RKO (cell line): ENCODE data around the gene LENG9.
A peak's percentile ranks its signal among the peaks of the same experiment; 100 is the strongest.

Experiments
- DNase-seq: peaks from one replicate; pipeline ENCODE4 v3.0.0-alpha.2; 2016; ENCODE audit warnings: low spot score

The LENG9 gene

DNA sequence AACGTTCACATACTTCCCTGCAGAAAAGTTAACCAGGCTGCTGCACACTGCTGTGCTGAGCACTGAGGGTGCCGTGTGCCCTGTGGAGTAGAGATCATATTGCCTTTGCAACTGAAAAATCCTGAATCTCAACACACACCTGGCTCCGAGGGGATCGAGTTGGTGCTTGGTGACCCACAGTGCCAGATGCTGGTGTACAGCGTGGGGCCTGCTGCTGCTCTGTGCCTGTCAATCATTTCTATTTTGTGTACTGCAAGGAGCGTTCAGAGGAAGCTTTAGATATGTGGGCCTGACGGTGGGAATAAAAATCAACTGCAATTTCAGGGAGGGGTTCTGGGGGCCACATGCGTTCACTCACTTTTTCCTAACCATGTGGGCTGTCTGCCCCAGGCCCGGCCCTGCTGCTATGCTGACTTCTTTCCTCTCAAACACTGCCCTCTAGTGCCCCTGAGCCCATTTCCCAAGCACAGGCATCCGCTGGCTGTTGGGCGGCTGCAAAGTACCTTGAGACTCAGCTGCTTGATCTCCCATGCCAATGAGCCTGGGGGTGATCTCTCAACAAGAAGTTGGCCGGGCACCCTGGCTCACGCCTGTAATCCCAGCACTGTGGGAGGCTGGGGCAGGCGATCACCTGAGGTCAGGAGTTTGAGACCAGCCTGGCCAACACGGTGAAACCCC is 24.3 kb downstream of the LENG9 start:
- peak; percentile 40 for DNase-seq

DNA sequence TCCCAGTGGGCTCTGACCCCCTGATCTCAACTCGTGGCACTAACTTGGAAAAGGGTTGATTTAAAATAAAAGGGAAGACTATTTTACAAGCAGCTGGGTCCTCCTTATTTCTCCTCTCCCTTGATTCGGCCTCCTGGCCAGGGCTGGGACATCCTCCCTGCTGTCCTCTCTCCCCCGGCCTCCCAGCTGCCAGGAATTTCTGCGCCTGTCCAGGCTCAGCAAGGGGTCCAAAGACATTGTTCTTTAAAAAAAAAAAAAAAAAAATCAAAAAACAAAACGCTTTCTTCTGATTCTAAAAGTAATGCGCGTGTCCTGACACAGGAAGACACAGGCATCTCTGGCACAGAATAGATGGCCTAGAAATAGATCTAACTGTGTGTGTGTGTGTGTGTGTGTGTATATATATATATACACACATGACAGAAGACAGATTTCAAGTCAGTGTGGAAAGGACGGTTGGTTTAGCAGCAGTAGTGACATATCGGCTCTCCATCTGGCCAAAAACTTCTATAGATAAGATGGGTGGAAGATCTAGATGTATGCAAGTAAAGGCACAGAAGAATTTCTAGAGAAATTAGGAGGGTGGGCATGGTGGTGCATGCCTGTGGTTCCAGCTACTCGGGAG is 26.8 kb downstream of the LENG9 start:
- no peak for DNase-seq

DNA sequence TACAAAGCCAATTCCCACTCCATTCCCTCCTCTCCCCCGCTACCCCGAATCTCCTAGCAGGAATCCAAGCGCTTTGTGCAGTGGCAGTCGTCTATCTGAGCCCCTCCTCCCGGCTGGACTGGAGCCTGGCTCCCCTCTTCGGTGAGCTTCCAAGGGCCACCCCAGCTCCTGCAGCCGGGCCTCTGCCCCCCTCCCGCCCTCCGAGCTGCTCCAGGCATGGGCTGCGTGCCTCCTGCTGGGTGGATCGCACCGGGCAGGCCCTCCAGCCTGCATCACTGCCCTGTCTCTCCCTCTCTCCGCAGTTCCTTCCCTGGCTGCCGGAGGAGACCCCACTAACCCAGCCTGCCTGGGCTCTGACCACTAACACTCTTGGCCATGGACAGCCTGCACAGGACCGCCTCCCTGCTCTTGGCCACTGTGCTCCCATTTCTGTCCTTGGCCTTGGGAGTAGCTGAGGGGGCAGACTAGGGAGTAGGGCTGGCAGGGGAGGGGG is 27.5 kb downstream of the LENG9 start:
- no peak for DNase-seq

DNA sequence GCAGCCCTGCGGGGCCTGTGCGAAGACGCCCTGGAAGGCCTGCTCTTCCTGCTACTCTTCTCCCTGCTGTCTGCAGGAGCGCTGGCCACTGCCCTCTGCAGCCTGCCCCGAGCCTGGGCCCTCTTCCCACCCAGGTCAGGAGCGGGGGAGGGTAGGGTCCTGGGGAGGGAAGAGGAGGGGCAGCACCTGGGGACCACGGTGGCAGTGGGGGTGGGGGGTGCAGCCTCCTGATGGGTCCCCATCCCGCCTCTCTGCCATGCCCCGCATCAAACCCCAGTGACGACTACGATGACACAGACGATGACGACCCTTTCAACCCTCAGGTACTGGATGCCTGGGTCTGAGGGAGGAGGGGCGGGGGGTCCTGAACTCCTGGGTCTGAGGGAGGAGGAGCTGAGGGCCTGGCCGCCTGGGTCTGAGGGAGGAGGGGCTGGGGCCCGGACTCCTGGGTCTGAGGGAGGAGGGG is 28.0 kb downstream of the LENG9 start:
- no peak for DNase-seq

DNA sequence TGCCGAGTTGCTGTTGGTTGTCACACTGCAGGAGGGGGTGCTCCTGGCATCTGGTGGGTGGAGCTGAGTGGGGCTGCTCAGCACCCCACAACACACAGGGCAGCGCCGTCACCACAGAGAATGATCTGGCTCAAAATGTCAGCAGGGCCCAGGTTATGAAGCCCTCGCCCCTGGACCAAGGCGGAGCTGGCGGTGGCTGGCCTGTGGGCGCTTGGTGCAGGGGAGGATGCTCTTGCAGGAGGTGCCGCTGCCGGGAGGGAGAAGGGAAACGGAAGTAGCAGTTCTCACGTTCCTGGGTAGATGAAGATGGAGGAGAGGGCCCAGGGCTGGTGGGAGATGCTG is 28.7 kb downstream of the LENG9 start:
- no peak for DNase-seq

DNA sequence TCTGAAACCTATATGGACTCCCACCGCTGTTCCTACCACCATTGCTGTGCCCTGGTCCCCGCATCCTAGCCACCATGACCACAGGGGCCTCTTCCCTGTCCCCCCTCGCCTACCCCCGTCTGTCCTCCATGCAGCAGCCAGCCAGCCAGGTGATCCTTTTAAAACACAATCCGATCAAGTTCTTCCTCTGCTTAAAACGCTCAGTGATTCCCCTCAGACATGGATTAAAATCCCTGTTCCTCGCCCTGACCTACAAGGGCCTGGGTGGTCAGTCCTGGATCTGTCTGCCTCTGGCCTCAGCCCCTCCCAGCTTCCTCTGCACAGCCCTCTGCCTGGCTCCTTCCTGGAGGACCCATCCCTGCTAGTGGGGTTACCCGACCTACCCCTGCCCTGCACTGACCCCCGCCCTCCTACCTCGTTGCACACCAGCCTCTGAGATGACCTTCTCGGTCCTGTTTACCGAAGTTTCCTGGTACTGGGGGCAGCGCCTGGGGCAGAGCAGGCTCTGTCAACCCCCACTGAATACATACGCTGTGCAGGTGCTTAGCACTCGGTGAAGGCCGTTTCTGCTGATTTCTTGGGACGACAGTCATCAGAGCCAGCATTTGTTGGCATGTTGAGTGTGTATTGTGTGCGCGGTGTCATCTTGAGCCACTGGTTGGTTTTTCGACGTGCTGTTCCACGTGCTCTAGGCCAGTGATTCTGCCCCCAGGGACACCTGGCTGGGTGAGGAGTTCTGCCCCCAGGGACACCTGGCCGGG is 29.3 kb downstream of the LENG9 start:
- no peak for DNase-seq

DNA sequence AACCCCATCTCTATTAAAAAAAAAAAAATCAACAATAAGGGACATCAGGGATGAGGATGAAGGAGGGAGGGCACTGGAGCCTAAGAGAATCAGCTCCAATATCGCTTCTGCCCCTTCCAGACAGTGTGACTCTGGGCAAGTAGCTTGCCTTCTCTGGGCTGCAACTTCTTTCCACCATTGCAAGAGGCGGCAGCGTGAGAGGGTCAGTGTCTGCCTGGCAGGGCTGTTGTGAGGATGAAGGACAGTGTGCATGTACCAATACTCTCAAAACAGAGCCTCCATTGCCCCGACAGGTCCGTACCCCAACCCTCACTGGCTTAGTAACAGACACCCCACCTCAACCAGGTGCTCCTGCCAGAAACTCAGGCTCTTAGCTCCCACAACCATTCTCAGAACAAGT is 29.9 kb downstream of the LENG9 start:
- no peak for DNase-seq

DNA sequence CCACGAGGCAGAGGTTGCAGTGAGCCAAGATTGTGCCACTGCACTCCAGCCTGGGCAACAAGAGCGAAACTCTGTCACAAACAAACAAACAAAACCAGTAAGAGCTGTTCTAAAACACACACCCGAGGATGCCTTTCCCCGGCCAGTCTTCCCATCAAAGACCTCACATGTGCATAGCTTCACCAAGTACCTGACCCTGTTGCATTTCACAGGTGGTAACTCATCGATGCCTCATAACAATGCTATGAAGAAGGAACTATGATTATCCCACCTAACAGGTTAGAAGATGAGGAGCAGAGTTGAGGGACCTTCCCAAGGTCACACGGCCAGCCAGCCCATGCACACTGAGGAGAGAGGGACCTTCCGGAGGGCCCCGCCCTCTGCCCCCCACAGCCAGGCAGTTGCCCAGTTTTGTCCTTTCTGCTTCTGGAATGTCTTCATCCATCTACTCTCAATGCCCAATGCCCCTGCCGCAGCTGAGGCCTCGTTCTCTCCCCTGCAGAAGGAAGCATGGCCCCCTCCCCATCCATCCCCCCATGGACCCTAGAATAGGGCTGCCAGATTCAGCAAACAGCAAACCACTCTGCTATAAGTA is 31.3 kb downstream of the LENG9 start:
- DNase-seq, result no peak

DNA sequence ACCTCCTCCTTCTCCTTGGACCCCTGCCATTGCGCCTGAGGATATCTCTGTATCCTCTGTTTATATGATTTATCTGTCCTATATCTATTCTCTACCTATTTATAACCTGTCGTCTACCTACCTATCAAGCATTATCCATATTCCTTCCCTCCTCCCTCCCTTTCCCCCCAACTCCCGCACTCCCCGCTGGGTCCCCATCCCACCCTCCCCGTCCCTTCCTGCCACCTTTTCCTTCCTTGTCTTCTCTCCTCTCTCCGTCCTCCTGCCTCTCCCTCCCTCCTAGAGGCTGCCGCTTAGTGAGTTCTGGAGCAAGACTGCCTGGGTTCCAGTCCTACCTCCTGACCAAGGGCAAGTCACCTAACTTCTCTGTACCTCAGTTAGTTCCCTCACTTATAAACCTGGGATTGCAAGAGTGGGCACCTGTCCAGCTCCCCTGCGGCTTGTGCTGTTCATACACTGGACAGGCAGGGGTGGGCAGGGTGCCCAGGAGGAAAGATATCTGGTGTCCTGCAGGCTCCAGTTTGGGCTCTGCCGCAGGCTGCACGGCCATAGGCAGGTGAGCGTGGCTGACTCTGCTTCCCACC is 32.2 kb downstream of the LENG9 start:
- no peak for DNase-seq

DNA sequence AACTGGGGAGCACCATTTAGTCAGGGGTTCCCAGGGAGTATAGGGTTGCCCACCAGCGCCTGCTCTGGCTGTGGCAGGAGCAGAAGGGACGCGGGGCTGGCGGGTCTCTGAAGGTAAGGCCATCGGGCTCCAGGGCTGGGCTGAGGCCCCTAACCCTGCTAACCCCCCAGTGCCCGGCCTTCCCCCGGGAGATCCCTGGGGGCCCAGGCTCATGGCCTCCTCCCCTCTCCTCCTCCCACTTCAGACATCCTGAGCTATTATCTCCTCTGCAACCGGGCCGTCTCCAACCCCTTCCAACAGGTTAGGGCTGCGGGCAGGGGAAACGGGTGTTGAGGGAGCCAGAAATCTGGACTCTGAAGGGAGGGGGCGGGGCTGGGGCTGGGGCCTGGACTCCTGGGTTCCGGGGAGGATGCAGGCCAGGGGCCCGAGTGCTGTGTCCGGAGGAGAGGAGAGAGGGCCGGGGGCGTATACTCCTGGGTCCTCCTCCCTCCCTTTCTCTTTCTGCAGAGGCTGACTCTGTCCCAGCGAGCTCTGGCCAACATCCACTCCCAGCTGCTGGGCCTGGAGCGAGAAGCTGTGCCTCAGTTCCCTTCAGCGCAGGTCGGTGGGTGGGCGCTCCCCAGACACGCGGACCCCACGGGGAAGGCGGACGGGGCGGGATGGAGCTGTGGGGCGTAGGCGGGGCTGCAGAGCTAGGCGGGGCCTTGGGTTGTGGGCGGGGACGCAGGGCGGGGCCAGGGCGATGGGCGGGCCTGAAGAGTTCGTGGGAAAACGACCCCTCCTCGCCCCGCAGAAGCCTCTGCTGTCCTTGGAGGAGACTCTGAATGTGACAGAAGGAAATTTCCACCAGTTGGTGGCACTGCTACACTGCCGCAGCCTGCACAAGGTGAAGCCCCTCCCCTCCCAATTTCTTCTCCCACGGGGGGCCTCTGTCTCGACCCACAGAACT is 33.0 kb downstream of the LENG9 start:
- DNase-seq, result no peak

DNA sequence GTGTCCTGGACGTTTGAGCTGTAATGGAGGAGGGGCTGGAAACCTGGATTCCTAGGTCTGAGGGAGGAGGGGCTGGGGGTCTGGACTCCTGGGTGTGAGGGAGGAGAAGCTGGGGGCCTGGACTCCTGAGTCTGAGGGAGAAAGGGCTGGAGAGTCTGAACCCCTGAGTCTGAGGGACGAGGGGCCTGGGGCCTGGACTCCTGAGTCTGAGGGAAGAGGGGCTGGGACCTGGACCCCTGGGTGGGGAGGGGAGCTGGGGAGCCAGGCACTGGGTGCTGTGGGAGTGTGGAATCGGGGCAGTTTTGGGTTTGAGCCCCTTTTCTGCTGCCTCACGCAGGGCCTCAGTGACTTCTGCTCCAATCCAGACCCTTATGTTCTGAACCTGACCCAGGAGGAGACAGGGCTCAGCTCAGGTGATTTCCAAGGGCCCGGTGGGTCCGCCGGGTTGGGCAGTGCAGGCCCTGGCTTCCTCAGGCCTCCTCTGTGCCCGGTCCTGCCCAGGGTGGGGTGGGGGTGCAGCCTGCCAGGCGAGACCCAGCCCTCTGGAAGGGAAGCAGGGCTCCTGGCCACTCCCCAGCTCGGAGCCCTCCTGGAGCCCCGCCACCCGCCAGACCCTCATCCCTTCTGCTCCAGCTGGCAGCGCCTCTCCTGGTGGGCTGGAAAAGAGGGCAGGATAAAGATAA is 33.9 kb downstream of the LENG9 start:
- no peak for DNase-seq

DNA sequence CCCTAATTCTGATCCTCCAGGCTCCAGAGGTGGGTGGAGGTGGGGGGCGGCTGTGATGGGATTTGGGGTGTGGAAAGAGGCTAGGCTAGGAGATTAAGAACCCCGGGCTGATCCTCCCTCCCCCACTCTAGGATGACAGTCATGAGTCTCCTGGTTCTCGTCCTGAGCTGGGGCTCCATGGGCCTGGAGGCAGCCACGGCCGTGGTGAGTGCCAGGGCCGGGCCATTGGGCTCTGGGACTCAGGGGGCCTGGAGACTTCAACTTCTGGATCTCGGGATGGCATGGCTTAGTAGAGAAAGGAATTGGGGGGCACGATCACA is 34.4 kb downstream of the LENG9 start:
- no peak for DNase-seq

DNA sequence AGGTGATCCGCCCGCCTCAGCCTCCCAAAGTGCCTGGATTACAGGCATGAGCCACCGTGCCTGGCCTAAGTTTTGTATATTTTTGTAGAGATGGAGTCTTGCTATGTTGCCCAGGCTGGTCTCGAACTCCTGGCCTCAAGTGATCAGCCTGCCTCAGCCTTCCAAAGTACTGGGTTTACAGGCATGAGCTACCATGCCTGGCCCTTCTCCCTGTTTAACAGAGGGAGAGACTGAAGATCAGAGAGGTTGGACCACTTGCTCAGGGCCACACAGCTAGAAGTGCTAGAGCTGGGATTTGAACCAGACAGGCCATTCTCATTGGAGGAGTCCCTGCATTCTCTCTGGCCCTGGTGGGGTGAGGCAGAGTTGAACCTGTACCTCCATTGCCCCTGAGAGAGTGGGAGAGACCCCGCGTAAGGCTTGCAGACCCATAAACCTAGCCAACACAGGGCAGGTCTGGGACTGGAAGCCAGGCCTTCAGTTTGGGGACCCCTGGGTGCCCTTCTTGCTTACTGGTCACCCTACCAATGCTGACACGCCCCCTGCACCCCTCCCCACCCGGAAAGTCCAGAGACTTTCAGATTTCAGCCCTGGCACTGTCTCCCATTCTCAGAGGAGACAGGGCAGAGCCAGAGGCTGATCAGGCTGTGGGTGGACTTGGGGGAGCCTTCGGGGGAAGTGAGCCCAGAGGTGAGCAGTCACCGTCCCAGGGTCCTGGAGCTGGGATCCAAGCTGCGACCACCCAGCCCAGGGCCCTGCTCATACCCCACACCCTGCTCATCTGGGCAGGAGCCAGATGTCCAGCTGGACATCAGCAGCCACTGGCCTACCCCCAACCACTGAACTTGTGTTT is 35.0 kb downstream of the LENG9 start:
- DNase-seq, result no peak

DNA sequence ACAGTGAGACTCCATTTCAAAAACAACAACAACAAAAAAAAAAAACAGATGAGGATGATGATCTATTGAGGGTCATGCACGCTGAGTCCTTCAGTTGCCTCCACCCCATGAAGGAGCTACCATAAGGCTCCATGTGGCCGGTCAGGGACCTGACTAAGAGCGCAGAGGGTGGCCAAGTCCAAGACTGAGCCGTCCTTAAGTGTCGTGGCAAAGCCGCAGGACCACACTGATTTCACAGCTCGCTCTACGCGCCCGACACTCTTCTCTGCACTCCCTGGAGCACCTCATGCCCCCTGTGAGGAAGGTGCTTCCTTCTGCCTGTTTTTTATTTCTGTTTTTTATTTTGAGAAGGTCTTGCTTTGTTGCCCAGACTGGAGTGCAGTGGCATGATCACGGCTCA is 36.0 kb downstream of the LENG9 start:
- no peak for DNase-seq

DNA sequence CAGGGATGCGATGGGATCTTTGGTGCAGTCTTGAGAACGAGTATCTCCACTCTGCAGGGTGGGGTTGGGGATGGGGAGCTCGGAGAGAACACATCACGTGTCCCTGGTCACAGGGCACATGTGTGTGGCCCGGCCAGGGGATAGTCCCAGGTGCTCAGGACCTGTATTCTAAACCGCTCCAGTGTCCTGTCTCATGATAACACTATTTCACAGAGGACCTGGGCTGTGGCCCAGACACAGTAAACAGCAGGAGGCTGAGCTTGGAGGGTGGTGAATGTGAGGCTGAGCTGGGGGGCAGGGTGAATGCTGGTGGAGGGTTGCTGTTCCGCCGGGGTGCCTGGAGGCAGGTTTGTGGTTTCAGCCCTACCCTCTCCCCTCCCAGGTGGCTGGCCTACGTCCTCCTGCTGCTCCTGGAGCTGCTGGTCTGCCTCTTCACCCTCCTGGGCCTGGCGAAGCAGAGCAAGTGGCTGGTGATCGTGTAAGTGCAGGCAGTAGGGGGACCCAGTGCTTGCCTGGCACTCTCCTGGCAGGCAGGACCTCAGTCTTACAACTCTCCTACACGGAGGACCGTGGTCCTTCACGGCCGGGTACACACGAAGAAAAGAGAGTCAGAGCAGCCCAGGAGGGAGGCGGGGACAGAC is 37.2 kb downstream of the LENG9 start:
- no peak for DNase-seq

DNA sequence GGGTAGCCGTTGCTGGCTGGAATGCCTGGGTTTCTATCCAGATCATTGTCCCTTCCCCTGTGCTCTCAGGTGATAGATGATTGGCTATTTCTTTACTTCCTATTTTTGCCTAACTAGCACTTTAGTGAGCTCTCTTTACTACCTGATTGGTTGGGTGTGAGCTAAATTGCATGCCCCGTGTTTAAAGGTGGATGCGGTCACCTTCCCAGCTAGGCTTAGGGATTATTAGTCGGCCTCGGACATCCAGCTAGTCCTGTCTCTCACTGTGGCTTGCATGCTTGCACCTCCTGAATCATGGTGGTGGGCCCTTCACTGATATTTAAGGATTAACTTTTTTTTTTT is 38.2 kb downstream of the LENG9 start:
- DNase-seq, result no peak

DNA sequence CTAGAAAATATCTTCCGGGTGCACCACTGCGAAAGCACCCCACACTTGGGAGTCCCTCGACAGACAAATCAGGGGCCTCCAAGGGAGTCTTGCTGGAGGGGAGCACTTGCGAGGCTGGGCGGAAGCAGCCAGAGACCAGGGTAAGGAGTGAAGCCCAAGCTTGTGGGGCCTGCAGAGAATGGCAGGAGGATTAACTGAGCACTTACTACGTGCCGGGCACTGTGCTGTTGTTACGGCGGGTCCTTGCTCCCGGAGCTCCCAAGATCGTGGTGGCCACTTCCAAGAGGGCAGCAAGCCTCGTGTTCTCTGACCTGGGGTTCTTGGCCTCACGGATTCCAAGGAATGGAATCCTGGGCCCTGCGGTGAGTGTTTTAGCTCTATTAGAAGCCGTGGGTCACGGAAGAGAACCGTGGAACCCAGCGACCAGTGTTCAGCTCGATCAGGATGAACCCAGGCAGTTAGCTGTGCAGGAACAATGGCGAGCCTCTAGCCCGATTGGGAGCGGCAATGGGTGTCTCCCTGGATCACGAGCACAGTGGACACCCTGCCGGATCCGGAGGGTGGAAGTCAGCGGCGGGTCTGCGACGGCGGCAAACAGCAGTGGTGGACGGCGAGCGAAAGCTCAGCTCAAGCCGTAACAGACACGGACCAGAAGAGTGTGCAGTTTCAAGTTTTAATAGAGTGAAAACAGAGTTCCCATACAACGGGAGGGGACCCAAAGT is 38.8 kb downstream of the LENG9 start:
- DNase-seq, result no peak

DNA sequence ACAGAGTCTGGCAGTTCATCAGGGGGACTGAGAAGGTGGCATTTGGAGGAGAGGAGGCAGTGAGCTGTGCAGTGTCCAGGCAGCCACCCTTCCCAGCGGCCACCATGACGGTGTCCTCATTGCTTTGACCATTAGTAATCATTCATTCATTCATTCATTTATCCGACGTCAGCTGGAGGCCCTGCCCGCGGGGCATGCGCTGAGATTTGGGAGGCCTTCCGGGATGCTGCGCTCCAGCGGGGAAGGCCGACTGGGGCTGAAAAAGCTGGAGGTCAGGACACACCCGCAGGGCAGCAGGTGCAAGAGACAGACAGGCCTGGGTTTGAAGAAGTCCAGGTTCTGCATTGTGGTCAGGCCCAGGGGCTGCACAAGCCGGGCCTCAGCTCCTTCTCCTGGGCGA is 39.4 kb downstream of the LENG9 start:
- DNase-seq, result no peak

DNA sequence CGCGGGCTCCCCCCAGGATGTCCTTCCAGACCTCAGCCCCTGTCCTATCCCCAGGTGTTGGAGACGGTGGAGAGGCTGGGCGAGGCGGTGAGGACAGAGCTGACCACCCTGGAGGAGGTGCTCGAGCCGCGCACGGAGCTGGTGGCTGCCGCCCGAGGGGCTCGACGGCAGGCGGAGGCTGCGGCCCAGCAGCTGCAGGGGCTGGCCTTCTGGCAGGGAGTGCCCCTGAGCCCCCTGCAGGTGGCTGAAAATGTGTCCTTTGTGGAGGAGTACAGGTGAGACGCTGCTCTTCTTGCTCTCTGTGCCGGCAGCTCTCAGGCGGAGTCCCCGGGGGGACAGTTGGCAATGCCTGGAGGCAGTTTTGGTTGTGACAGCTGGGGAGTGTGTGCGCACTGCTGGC is 41.4 kb downstream of the LENG9 start:
- DNase-seq, result no peak
